Naive B cell (primary cell): ENCODE results near the gene CCR8. TPM values are rescaled to one million over a fixed set of nuclear protein-coding genes. Genes with fewer than 3 reads are reported as not detected.
"Not testable (repeated sequence)": the region's sequence is repeated elsewhere in the genome, so short reads cannot be mapped to it uniquely, and the experiment has no call there.

ENCODE experiments used
- ATAC-seq, 2 donors: fragments of 150-1000 bp; cut with Tn5 transposase; 2 replicates each; pipeline ENCODE4 v1.10.0; 2021; ENCODE audit warnings: low read depth in 2 of 2, mild to moderate bottlenecking in 2 of 2, moderate library complexity in 2 of 2
- DNase-seq: peaks from one replicate; pipeline ENCODE4 v3.0.0; 2022
- H3K27ac Mint-ChIP-seq, 6 donors: one replicate each; pipeline ENCODE4 v1.8.0; 2020 to 2022; ENCODE audit warnings: mild to moderate bottlenecking in 6 of 6, mixed read lengths in 6 of 6, moderate library complexity in 5 of 6, inconsistent platforms in 2 of 6
- H3K27me3 Mint-ChIP-seq, 3 donors: one replicate each; pipeline ENCODE4 v1.8.0; 2021 to 2022; ENCODE audit warnings: mixed read lengths in 3 of 3, mild to moderate bottlenecking in 1 of 3
- H3K36me3 Mint-ChIP-seq, 2 donors: one replicate each; pipeline ENCODE4 v1.8.0; 2020 to 2022; ENCODE audit warnings: mixed read lengths in 2 of 2, inconsistent platforms in 1 of 2, mild to moderate bottlenecking in 1 of 2
- H3K4me1 Mint-ChIP-seq, 3 donors: one replicate each; pipeline ENCODE4 v1.8.0; 2020 to 2022; ENCODE audit warnings: mixed read lengths in 3 of 3, inconsistent platforms in 1 of 3, mild to moderate bottlenecking in 1 of 3, moderate library complexity in 1 of 3
- H3K4me3 Mint-ChIP-seq, 8 donors: one replicate each; pipeline ENCODE4 v1.8.0; 2020 to 2022; ENCODE audit warnings: mild to moderate bottlenecking in 8 of 8, mixed read lengths in 8 of 8, moderate library complexity in 8 of 8, inconsistent platforms in 2 of 8
- H3K9me3 Mint-ChIP-seq, 7 donors: one replicate each; pipeline ENCODE4 v1.8.0; 2020 to 2022; ENCODE audit warnings: mixed read lengths in 7 of 7, mild to moderate bottlenecking in 5 of 7, inconsistent platforms in 2 of 7, moderate library complexity in 1 of 7
- polyA plus RNA-seq, 6 donors: library from polyadenylated mRNA; unstranded; fragments of 300-500 nt; fragmentation: Illumina TruSeq; gene quantifications; one replicate each; pipeline ENCODE4 v1.2.3, GENCODE V29; 2021; ENCODE audit warnings: low read depth in 6 of 6

CCR8 gene
- polyA plus RNA-seq, 6 donors from 2014 or later, result not detected

DNA sequence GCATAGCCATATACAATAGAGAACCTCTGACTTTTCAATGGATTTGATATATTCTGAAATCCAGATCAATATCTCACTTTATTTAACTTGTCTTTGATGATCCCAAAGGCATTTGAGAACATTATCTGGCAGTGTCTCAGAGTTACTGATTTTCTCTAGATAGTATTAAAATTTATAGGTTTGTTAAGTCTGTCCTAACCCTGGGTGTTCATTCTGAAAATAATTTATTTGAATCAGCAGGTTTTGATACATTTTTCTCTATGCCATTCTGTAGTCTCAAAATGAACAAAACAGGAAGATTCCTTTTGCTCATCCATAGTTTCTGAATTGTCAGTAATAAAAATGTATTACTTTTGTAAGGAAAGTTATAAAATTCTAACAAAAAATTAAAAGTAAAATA, 14.3 kb downstream of the CCR8 start:
- Mint-ChIP-seq H3K9me3 (peaks cover 0 to 2% (median 0%) of the 10 kb centered on the region in 7 donors), H3K4me1 (no peaks in the 10 kb centered on the region), H3K27ac (no peak overlapping the region), H3K4me3 (no peak overlapping the region), H3K27me3 (no peaks in the 10 kb centered on the region), H3K36me3 (peaks cover 0 to 4% of the 10 kb centered on the region in 2 donors)
- no peak for DNase-seq
- no peak for ATAC-seq

DNA sequence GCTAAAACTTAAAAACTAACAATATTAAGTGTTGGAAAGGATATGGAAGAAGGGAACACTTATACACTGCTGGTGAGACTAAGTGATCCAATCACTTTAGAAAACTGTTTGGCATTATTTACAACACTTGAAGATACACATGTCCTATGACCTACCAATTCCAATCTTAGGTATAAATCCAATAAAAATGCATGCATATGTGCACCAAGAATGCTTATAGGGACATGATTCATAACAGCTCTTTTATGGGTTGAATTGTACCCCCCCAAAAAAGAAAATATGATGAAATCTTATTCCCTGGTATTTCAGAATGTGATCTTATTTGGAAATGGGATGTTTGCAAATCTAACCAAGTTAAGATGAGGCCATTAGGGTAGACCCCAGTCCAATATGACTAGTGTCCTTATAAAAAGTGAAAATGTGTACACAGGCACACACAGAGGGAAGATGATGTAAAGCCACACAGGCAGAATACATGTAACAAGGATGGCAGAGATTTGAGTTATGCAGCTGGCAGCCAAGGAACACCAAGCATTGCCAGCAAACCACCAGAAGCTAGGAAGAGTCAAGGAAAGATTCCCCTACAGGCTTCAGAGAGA, 15.3 kb downstream of the CCR8 start:
- H3K27me3 Mint-ChIP-seq, result no peaks in the 10 kb centered on the region
- no peak overlapping the region for H3K27ac Mint-ChIP-seq
- H3K36me3 Mint-ChIP-seq, result peaks cover 0 to 4% of the 10 kb centered on the region in 2 donors
- no peak for ATAC-seq
- no peak overlapping the region for H3K4me3 Mint-ChIP-seq
- H3K4me1 Mint-ChIP-seq, result no peaks in the 10 kb centered on the region
- no peak for DNase-seq
- H3K9me3 Mint-ChIP-seq, result no peaks in the 10 kb centered on the region

DNA sequence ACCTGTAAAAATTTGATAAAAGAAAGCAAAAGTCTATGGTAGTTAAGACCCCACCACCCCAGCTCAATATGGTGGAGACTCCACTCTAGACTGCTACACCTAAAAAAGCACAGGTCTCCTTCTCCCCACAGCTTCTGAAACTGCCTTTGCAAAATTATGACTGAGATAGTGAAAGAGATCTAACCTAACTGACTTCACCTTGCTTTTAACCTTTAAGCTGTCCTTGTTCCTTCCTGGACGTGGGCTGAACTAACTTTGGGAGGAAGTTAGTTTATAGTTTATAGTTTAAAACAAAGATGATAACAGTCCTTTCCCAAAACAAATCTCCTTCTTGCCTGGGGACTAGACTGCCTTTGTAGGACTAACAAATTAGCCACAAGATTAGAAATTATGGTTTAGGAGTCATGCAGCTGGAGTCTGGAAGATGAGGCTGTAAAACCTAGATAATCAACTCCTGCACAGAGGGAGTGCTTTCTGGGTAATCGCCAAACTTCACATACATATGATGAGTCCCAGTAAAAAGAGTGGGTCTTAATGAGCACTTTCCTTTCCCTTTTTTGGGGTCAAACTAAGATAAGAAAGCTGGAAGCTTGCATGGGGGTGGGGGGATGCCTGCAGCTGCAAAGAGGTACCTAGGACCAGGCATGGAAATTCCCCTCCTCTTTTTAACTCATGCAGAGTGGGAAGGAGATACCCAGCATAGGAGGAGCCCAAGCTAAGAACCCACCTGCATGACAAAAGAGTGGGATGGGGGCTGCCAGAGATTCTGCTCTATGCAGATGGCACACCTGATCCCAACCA, 17.5 kb downstream of the CCR8 start:
- ATAC-seq, result no peak
- Mint-ChIP-seq H3K4me1 (no peaks in the 10 kb centered on the region), H3K27ac (no peak overlapping the region), H3K4me3 (no peak overlapping the region), H3K9me3 (no peaks in the 10 kb centered on the region), H3K36me3 (no peaks in the 10 kb centered on the region), H3K27me3 (no peaks in the 10 kb centered on the region)
- DNase-seq, result no peak

DNA sequence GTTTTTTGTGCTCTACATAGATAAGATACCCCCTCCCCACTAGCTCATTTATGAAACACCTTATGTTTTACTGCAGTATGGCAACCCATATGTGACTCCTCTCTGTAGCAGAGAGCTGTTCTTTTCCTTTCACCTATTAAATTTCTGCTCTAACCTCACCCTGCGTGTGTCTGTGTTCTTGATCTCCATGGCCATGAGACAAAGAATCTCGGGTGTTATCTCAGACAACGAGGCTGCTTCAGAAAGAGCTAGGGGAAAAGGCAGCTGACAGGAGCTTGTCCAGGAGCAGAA, 18.0 kb downstream of the CCR8 start:
- Mint-ChIP-seq H3K27ac (no peak overlapping the region), H3K36me3 (no peaks in the 10 kb centered on the region), H3K4me3 (no peak overlapping the region), H3K27me3 (no peaks in the 10 kb centered on the region), H3K9me3 (peaks cover 0 to 2% (median 0%) of the 10 kb centered on the region in 7 donors), H3K4me1 (no peaks in the 10 kb centered on the region)
- no peak for DNase-seq
- no peak for ATAC-seq

DNA sequence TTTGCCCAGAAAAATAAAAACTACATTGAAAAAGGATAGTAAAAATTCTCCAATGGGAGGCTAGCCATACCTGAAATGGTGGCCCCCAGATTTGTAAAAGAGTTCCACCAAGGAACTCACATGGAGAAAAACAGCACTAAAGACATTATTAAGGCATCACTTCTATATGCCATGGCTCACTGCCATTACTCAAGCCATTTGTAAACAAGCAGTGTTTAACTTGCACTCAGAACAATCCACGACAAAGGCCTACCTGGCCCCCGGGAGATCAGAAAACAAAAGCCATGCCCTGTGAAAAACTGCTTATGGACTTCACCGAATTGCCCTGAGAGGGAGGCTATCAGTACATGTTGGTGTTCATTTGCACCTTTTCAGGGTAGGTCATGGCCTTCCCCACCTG, 19.6 kb downstream of the CCR8 start:
- ATAC-seq (no peak), DNase-seq (no peak)
- Mint-ChIP-seq H3K27ac (no peak overlapping the region), H3K4me1 (no peaks in the 10 kb centered on the region), H3K4me3 (no peak overlapping the region), H3K27me3 (no peaks in the 10 kb centered on the region), H3K9me3 (peaks cover 0 to 3% (median 0%) of the 10 kb centered on the region in 7 donors), H3K36me3 (no peaks in the 10 kb centered on the region)

DNA sequence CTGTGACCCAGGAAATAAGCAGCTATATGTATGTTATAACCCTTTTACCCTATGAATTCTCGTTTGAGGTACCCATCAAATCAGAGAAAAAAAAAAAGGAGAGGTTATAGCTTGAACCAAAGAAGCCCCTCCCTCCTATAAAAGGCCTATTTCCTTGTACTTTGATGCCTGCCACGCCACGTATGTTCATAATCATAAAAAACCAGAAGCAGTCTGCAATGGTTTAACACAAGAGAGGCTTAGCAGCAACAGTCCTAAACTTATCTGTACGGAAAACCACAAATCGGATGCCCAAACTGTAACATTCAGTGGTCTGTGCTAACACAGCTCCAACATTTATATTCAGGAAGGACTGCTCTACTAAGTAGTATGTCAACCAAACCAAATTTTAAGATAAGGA, 21.2 kb downstream of the CCR8 start:
- peak overlapping the region in 1 of 6 donors; percentile 49 for H3K27ac Mint-ChIP-seq
- no peaks in the 10 kb centered on the region for H3K4me1 Mint-ChIP-seq
- H3K4me3 Mint-ChIP-seq, result no peak overlapping the region
- no peaks in the 10 kb centered on the region for H3K36me3 Mint-ChIP-seq
- ATAC-seq, result no peak
- peaks cover 6 to 10% (median 6%) of the 10 kb centered on the region in 3 donors for H3K27me3 Mint-ChIP-seq
- H3K9me3 Mint-ChIP-seq, result peaks cover 0 to 3% (median 0%) of the 10 kb centered on the region in 7 donors
- DNase-seq, result no peak

DNA sequence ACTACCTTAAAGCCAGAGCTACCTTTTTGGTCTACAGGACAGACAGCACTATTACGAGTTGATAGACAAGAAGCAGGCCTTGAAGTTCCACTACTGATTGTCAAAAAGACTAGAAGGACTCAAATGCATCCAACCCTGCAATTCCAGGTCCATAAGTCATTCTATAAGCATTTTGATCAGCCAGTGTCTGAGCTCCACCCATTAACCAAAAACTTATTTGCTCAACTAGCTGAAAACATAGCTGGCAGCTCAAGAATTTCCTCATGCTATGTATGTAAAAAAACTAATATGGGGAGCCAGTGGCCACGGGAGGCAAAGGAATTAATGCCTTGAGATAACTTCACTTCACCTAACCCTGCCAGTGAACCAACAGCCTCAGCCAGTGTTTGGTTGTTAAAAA, 21.6 kb downstream of the CCR8 start:
- not testable (repeated sequence) for H3K27me3 Mint-ChIP-seq, DNase-seq, ATAC-seq, H3K36me3 Mint-ChIP-seq, H3K9me3 Mint-ChIP-seq, H3K27ac Mint-ChIP-seq, H3K4me1 Mint-ChIP-seq, H3K4me3 Mint-ChIP-seq

DNA sequence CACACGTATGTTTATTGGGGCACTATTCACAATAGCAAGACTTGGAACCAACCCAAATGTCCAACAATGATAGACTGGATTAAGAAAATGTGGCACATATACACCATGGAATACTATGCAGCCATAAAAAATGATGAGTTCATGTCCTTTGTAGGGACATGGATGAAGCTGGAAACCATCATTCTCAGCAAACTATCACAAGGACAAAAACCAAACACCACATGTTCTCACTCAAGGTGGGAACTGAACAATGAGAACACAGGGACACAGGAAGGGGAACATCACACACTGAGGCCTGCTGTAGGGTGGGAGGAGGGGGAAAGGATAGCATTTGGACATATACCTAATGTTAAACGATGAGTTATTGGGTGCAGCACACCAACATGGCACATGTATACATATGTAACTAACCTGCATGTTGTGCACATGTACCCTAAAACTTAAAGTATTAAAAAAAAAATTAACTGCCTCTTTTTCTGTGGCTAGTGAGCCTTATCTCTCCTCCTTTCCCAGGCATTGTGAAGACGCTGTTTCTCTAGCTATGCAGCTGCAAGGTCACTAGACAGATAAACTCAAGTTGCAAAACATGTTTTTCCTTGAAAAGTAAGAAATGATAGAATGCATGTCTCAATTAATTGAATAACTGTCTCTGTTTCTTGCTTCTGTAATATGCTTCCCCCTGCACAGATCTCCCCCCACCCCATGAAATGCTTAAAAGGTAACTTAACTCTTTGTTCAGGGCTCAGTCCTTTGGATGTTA, 23.8 kb downstream of the CCR8 start:
- peaks cover 10 to 11% (median 10%) of the 10 kb centered on the region in 3 donors for H3K27me3 Mint-ChIP-seq
- not testable (repeated sequence) for DNase-seq, H3K4me3 Mint-ChIP-seq, H3K36me3 Mint-ChIP-seq, H3K4me1 Mint-ChIP-seq, ATAC-seq, H3K27ac Mint-ChIP-seq, H3K9me3 Mint-ChIP-seq

DNA sequence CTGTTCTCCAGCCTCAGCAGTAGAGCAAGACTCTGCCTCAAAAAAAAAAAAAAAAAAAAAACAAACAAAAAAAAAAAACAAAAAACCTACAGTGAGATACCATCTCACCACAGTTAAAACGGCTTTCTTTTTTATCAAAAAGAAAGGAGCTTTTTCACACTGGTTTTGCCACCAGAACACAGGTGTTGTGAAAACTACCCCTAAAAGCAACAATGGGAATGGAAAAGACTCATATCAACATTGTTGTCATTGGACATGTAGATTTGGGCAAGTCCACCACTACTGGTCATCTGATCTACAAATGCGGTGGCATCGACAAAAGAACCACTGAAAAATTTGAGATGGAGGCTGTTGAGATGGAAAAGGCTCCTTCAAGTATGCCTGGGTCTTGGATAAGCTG, 28.8 kb downstream of the CCR8 start:
- DNase-seq, result no peak
- Mint-ChIP-seq H3K27me3 (peaks cover 10 to 17% (median 11%) of the 10 kb centered on the region in 3 donors), H3K27ac (no peak overlapping the region), H3K4me3 (no peak overlapping the region), H3K36me3 (no peaks in the 10 kb centered on the region), H3K9me3 (no peaks in the 10 kb centered on the region), H3K4me1 (peaks cover 0 to 6% (median 6%) of the 10 kb centered on the region in 3 donors)
- no peak for ATAC-seq

DNA sequence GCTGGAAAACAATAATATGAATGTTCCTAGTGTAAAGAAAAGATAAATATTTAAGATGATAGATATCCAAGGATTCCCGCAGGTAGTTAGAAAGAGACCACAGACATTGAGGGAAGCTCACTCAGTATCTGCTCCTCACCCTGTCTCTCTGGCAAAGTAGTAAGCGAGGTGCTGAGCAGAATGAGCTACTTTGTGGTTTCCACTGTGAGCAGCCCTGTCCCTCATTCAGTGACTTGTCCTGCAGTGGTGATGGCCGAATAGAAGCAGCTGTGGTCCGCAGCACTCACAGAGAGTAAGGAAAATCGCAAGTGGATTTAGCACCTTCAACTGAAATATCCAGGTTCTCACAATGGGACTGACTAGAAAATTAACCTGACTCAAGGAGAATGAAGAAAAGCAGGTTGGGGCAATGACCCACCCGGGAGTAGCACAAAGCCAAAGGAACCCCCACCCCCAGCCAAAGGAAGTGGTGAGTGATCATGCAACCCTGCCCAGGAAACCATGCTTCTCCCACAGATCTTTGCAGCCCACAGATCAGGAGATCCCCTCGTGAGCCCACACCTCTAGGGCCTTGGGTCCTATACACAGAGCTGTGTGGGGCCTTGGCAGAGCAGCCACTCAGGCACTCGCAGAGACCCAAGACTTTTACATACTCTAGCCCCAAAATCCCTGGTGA, 31.9 kb downstream of the CCR8 start:
- Mint-ChIP-seq H3K27me3 (peaks cover 4 to 10% (median 7%) of the 10 kb centered on the region in 3 donors), H3K4me3 (peak overlapping the region in 1 of 8 donors; percentile 27), H3K9me3 (peaks cover 0 to 2% (median 0%) of the 10 kb centered on the region in 7 donors), H3K4me1 (peaks cover 0 to 6% (median 6%) of the 10 kb centered on the region in 3 donors), H3K27ac (peak overlapping the region in 1 of 6 donors; percentile 25), H3K36me3 (no peaks in the 10 kb centered on the region)
- DNase-seq, result no peak
- no peak for ATAC-seq

DNA sequence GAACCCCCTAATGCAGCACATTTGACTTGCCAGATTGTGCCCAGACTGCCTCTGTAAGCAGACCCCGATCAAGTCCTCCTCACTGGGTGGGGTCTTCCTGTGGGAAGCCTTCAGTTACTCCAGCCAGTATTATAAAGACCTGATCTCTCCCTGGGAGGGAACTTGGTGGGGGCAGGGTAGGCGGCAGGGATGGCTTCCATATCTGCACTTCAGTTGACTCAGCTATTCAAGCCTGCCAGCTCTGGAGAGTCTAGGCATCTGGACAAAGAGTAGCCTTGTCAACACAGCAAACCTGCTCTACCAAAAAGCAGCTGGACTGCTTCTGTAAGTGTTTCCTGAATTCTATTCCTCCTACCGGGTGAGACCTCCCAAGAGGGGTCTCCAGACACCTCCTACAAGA, 32.7 kb downstream of the CCR8 start:
- H3K27ac Mint-ChIP-seq, result no peak overlapping the region
- H3K4me1 Mint-ChIP-seq, result peaks cover 0 to 6% (median 6%) of the 10 kb centered on the region in 3 donors
- no peaks in the 10 kb centered on the region for H3K36me3 Mint-ChIP-seq
- peaks cover 0 to 2% (median 0%) of the 10 kb centered on the region in 7 donors for H3K9me3 Mint-ChIP-seq
- ATAC-seq (no peak), DNase-seq (no peak)
- H3K4me3 Mint-ChIP-seq, result peak overlapping the region in 1 of 8 donors; percentile 29
- peaks cover 4 to 9% (median 7%) of the 10 kb centered on the region in 3 donors for H3K27me3 Mint-ChIP-seq

DNA sequence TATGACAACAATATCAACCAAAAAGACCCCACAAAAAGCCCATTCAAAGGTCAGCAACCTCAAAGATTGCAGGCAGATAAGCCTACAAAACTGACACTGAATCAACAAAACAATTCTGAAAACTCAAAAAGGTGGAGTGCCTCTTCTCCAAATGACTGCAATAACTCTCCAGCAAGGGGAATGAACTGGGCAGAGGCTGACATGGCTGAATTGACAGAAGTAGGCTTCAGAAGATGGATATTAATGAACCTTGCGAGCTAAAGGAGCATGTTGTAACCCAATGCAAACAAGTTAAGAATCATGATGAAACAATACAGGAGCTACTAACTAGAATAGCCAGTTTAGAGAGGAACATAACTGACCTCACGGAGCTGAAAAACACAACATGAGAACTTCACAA, 33.3 kb downstream of the CCR8 start:
- ATAC-seq, result no peak
- H3K9me3 Mint-ChIP-seq, result peaks cover 0 to 3% (median 0%) of the 10 kb centered on the region in 7 donors
- H3K27ac Mint-ChIP-seq, result peak overlapping the region in 1 of 6 donors; percentile 35
- H3K27me3 Mint-ChIP-seq, result peaks cover 0 to 7% (median 6%) of the 10 kb centered on the region in 3 donors
- peaks cover 0 to 6% (median 6%) of the 10 kb centered on the region in 3 donors for H3K4me1 Mint-ChIP-seq
- DNase-seq, result no peak
- H3K4me3 Mint-ChIP-seq, result no peak overlapping the region
- H3K36me3 Mint-ChIP-seq, result no peaks in the 10 kb centered on the region

DNA sequence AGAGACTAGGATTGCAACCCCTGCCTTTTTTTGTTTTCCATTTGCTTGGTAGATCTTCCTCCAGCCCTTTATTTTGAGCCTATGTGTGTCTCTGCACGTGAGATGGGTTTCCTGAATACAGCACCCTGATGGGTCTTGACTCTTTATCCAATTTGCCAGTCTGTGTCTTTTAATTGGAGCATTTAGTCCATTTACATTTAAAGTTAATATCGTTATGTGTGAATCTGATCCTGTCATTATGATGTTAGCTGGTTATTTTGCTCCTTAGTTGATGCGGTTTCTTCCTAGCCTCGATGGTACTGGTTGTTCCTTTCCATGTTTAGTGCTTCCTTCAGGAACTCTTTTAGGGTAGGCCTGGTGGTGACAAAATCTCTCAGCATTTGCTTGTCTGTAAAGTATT, 40.9 kb downstream of the CCR8 start:
- H3K27ac Mint-ChIP-seq, H3K9me3 Mint-ChIP-seq, H3K36me3 Mint-ChIP-seq, ATAC-seq, H3K4me1 Mint-ChIP-seq, H3K4me3 Mint-ChIP-seq, DNase-seq: not testable (repeated sequence)
- peaks cover 6 to 20% (median 18%) of the 10 kb centered on the region in 3 donors for H3K27me3 Mint-ChIP-seq
